GM18870 (cell line): ENCODE data around the gene RBFOX1.

ENCODE experiments used
- ATAC-seq: cut with Tn5 transposase; IDR thresholded peaks from one replicate; pipeline ENCODE4 v1.9.1; 2021; ENCODE audit warnings: moderate library complexity; ENCODE audit not compliant: unreplicated experiment

The RBFOX1 gene

GRCh38 chr16:7408700-7409365 lies 76.2 kb downstream of the RBFOX1 start:
- ATAC-seq: no peak

DNA sequence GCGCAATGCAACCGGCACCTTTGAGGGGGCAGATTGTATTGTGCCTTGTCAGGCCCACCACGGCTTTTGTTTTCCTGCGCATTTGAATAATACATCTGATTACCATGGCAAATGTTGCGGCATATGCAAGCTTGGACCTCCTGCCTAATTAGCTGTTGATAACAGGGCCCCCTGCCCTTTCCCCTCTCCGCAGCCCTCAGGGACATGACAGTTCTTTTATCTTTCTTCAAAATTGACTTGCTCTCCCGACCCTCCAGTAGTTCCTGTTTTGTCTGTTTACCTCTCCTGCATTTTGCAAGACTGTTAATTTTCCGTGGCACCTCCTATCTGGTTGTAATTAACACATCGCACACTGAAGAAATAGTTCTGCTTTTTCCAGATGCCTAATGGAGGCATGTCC lies 86.8 kb downstream of the RBFOX1 start:
- no peak for ATAC-seq

DNA sequence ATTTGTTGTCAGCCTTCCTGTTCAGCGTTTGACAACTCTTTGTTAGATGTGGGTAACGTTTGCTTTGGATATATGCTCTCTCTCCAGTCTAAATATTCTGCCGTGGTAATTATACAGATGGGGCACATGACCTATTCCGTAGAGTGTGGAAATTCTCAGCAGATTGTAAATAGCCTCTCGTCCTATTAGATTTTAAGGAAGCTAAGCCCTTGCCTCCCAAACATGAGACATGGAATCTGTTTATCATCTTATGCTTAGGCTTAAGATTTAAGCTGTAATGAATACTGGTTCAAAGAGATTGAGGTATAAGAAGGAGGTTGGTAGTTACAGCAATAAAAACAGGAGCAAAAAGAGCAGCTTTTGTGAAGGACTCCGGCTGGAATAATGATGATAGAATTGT lies 87.4 kb downstream of the RBFOX1 start:
- ATAC-seq: no peak

- no peak for ATAC-seq
Observed at GRCh38 chr16:7420843-7421242, 88.2 kb downstream of the RBFOX1 start.

GRCh38 chr16:7421578-7421977 lies 88.9 kb downstream of the RBFOX1 start:
- ATAC-seq: no peak

DNA sequence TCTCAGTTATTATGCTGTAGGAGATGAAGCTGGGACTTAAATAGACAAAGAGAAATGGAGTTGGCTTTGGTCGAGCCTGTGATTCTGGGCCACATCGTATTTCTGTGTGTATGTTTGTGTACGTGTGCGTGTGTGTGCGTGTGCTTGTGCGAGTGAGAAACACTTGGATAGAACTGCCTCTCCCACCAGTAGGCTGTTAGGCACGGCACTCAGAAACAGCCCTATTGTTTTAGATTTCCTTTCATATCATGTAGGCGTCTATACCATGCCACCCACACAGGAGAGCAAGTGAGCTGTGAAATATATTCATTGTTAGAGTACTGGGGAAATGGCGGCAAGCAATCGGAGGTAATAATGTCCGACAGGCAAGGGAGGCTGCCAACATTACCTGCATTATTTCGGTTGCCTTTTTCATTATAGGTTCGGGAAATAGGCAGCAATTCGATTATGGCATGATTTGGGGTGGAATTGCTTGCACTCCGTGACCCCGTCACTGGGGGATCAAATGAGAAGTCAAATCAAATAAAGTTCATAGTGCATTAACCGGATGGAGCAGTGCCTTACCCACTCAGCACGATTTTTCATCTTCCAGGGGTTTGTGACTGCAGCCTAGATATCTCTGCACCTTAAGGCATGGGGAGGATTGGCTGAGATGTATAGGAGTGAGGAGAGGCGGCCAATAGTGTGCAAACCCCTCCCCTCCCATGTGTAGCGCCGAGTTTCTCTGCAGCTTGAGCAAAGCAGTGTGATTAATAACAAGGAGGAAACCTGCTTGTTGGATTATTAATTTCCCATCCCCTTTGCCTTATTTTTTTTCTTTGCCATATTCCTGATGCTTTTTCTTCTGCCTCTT lies 89.6 kb downstream of the RBFOX1 start:
- no peak for ATAC-seq

DNA sequence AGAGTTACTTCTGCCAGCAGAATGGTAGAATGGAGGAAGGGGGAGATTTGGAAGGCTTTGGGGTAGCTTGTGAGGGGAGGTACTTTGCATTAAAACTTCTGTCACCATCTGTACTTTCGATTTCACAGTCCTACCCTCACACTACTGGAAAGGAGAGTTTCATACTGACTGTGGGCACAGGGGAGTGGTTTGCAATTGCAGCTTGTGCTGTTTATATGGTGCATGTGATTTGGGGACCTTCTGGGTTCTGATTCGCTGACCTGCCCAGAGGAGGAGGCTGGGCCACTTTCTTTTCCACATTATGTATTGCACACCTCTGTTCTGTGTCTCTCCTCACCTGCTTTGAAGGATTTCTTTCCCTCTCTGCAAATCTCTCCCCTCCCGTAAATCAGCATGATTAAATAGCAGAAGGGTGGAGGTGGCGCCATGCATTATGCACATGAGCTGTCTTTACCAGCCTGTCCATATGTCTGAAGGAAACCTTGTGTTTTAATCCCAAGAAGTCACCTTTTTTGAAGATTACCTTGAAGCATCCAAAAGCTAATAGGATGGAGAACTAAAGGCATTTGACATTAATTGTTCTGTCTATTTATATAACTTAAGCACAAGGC lies 90.9 kb downstream of the RBFOX1 start:
- no peak for ATAC-seq

- ATAC-seq: no peak
Observed at GRCh38 chr16:7426161-7426560, 93.5 kb downstream of the RBFOX1 start.

- ATAC-seq: no peak
Observed at GRCh38 chr16:7431723-7432122, 99.1 kb downstream of the RBFOX1 start.

- no peak for ATAC-seq
Observed at GRCh38 chr16:7436306-7436705, 103.7 kb downstream of the RBFOX1 start.

DNA sequence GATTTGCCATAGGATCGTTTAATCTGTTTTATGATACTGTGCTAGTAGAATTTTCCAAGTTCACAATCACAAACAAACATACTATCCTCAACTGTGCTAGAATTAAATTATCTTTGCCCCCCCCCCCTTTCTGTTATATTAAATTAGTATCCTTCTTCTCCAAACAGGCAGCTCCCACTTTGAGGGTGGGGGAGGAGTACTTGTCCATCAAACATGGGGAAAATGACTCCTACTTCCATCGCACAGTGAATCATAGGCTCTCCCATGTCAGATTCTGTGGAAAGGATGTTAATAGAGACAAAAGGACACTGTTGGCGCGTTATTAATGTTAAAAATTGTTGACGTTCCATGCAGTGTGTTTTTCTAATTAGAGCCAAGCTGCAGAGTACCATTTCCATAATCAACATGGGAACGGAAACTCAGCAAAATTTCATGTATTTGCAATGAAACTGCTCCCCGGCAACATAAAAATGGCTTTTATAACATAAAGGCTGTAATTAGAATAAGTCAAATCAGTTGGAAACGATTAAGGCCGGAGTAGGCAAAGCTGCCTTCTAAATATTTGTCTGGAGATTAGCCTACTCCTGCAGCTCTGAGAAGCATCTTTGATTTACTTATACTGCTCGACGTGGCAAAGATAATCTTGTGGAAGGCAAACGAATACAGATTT lies 104.6 kb downstream of the RBFOX1 start:
- no peak for ATAC-seq

DNA sequence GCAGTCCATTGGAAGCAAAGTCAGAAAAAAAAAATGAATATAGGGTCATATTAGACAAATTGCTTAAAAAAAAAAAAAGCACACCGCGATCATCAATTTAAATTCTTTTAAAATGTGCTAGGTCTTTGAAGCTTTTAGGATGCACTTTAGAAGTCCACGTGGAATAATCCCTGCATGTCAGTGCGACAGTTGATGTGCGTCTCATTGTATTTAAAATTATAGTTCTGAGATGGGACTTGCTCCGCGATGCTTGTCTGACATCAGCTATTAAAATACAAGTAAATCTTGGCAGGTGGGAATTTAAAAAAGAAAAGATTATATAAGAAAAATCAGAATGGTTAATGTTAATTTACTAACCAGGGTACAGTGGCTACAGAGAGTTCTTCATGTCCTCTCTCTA lies 105.2 kb downstream of the RBFOX1 start:
- ATAC-seq: no peak

DNA sequence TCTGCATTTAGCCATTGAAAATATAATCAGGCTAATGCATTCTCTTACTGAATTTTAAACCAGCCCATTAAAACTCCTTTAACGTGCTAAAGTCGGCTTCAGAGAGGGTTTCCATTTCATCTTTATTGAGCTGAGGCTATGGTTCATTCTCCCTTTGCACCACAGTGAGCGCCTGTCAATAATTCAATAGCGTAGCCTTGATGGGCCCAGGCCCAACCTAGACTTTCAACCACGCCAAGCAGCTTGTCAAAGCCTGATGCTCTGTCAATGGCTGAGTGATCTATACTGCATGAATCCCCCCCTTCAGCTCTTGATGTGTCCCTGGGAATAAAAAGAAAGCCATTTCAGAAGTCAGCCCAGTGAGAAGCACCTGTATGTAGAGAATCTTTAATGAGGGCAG lies 106.0 kb downstream of the RBFOX1 start:
- ATAC-seq: no peak

- ATAC-seq: no peak
Observed at GRCh38 chr16:7439518-7439917, 106.9 kb downstream of the RBFOX1 start.

- no peak for ATAC-seq
Observed at GRCh38 chr16:7440886-7441400, 108.3 kb downstream of the RBFOX1 start.

- ATAC-seq: no peak
Observed at GRCh38 chr16:7442050-7442449, 109.4 kb downstream of the RBFOX1 start.

DNA sequence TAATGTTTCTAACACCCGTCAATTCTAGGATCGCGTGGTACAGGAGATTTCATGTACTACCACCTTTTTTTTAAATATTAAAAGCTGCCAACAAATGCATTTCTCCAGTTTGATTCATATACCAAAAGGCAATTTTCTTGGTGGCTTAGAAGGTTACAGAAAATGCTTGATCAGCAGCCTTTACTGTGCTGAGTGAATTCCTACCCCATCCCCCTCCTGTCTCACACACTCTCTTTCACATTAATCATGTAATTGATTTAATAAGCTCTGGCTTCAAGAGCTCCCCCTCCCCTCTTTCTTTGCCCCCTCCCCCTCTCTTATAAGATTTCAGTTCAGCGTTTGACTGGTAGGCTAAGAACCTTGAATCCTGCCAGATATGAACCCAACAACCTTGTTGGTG lies 110.5 kb downstream of the RBFOX1 start:
- ATAC-seq: no peak

DNA sequence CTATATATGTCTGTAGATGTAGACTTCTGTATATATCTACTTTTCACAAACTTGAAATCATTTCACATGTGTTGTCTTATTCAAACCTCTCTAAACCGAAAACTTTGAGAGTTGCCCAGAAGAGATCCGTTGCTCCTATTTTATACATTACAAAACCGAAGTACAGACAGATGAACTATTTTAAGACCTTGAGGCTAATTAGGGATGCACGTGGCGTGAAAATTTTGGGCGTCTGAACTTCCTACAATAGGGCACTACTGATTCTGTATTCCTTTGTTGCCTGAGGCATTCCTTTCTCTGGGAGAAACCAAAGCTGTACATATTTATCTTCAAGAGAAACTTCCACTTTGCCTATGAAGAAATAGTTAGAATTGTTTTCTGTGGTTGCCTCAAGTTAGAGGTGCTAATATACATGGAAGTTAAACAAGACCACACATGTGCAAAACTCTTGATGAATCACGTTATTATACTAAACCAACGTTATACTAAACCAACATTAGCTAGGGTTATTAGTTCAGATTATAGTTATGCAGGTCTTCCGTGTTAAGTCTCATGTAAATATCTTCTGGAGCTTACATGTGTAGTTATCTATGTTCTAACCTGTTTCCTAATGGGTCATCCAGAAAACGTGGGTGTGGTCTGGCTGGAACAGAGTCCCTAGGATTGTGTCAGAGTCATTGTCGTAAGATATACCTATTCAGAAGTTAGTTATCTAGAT lies 111.2 kb downstream of the RBFOX1 start:
- ATAC-seq: no peak

DNA sequence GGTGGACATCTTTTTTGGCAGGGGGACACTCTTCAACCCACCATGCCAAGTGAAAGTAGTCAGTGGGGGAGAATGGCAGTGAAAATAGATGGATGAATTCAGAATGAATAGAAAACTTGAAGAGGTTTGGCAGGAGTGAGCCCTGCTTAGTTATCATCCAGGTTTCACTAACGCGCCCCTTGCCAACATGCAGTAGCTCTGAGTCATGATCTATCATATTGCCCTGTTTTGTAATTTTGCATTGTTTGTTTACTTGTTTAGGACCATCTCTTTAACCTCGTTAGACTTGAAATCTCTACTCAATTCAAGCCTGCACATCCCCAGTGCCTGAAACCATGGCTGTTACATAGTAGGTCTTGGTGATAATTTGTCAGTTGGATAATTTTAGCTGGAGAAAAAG lies 116.7 kb downstream of the RBFOX1 start:
- ATAC-seq: no peak

DNA sequence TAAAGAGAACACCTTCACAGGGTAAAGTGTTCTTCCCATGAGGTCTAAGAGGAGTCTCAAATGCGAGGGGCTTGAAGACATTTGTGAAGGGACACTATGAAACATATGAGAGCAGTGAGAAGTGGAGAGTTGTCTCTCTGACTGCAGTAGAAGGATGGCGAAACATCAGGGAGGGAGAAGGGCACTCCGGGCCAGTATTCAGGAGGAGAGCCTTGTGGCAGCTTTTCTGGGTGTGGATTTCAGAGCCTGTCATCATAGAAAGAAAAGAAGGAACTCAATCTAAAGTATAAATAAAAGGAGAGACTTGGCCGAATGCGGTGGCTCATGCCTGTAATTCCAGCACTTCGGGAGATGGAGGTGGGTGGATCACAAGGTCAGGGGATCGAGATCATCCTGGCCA lies 117.2 kb downstream of the RBFOX1 start:
- no peak for ATAC-seq

- ATAC-seq: no peak
Observed at GRCh38 chr16:7450440-7450839, 117.8 kb downstream of the RBFOX1 start.
